Anterior cingulate cortex (tissue), 58 donors: ENCODE data around the gene AQP5.

ENCODE experiments used
- DNase-seq, 58 donors: peaks; one replicate each; lab custom pipeline; 2025; lab: John Stamatoyannopoulos, UW

The AQP5 gene

DNA sequence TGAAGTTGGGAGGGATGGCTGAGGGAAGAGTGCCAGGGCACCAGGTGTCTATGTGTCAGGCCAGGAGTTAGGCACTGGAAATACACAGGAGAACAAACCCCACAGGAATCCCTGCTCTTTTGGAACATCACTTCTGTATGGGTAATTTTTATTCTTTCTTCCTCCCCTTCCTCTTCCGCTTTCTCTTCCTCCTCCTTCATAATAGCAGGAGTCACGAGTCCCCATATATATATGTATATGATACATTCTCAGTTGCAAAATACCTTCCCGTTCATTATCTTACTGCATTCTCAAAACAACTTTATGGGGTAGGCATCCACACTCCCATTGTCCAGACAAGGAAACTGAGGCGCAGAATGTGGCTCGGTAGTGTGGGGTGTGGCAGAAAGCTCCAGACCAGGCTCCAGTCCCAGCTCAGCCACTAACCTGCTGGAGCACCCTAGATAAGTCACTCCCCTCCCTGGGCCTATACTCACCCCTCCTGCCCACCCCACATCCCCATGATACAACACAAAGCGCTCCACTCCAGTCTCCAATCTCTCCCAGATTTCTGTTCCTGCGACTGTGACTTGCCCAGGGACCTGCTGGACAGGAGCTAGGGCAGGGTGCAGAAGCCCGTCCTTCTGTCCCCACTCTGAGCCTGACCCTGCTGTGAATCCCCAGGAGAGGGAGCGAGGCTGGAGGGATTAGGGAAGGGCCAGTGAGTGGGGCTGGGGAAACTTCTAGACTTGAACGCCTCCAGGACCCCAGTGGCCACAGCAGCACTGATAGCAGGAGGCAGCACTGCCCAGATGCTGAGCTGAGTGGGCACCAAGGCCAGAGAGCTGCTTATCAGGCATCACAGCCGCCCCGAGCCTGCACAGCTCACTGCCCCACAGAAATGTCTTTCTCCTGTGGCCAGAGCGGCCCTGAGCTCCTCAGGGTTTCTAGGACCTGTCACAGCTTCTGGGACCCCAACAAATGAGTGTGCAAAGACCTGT is 12.5 kb upstream of the AQP5 start:
- no peak for DNase-seq

DNA sequence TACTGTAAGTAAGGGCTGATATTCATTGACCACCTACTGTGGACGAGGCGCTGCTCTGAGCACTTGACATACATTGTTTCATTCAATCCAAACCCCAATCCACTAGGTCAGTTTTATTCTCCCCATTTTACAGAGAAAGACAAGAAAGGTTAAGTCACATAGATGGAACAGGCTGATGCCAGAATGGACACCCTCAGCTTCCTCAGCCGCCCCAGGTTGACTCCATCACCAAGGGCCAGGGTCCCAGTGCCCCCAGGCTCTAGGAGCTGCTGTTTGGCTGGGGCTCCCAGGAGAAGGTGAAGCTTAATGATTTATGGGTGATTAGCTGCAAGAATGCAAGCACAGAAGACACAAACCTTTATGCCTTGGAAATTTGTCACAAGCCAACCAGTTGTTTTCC is 11.8 kb upstream of the AQP5 start:
- DNase-seq, result no peak

DNA sequence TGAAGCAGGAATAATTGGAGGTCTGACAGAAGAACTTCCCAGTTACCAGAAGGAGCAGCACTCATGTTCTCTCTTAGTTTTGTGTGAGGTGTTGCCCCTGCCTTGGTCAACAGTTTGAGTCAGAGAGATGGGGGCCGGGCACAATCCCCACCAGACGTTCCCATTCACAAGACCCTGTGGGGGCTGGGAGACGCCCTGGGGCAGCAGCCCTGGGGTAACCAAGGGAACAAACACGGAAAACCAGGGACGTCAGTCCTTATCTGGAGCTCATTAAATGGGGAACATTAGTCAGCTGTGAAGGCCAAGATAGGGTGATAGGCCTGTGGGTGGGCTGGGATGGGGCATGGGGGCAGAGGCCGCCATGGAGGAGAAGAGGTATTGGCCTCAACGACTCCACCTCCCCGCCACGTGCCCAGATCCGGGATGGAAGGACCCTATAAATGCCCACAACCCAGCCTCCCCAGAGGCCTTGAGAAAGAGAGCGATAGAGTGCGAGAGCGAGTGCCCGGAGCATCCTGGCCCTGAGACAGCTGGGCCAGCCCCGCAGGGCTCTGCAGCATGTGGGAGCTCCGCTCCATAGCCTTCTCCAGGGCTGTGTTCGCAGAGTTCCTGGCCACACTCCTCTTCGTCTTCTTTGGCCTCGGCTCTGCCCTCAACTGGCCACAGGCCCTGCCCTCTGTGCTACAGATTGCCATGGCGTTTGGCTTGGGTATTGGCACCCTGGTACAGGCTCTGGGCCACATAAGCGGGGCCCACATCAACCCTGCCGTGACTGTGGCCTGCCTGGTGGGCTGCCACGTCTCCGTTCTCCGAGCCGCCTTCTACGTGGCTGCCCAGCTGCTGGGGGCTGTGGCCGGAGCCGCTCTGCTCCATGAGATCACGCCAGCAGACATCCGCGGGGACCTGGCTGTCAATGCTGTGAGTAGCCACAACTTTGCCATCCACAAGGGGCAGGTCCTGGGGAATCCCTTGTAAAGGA is 11.1 kb upstream of the AQP5 start, which contains the start of gene AQP2:
Gene AQP2 (plus strand): TSS at position 465 of the 979 bp plus-strand sequence. CDS start 94 bp downstream, at position 559.
- no peak for DNase-seq

DNA sequence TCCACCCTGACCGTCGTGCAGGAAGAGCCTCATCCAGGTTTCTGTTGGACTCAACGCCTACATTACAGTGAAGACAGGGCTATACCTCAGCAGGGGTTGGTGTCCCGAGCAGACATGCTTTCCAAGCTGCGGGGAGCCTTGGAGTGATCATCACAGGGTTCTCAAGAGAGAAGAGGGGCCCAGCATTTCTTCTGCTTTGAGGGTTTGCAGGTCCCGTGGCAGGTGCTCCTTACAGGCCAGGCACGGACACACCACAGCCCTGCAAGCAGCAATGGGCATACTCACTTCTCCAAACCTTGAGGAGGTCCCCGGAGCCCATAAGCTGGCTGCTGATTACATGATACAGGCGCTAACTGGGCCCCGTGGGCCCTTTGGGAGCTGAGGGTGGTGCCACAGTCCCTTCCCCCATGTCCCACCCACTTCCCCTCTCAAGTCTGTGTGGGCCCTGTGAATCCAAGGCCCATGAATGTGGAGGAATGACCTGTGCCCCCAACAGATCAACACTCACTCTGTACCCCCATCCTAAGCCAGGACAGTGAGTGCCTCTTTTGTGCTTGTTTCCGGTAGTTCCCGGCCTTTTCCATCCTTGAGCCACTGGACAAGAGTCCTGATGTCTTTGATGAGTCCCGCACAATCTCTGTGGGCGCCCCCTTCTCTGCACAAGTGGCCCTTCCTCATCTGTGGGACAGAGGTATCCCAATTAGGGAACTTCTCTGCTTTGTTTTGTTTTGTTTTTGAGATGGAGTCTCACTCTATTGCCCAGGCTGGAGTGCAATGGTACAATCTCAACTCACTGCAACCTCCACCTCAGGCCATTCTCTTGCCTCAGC is 10.0 kb upstream of the AQP5 start:
- DNase-seq, result no peak

DNA sequence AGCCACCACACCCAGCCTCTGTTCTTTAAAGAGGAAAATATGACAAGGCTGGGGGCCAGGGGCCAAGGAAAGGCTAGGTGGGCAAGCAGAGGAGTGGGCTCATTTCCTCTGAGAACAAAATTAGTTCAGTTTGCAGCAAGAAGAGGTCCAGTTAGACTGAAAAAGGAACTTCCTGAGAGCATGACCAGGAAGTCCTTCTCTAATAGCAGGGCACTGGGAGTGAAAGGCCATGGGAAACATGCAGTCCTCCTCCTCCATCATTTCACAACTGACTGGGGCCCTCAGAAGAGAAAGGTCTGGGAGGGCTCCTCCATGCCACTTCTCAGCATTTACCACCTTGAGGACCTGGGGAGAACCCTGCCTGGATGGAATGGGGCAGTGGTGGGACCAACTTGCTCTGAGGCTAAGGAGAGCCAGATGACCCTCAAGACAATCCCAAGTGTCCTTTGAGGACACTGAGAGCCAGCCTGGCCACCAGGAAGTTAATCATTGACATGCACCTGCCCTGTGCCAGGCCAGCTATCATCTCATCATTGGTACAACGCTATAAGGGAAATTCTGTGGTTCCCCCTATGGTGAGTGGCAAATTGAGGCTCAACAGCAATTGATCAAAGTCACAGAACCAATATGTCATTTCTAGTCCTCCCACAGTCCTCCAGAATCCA is 9.1 kb upstream of the AQP5 start:
- DNase-seq, result no peak

DNA sequence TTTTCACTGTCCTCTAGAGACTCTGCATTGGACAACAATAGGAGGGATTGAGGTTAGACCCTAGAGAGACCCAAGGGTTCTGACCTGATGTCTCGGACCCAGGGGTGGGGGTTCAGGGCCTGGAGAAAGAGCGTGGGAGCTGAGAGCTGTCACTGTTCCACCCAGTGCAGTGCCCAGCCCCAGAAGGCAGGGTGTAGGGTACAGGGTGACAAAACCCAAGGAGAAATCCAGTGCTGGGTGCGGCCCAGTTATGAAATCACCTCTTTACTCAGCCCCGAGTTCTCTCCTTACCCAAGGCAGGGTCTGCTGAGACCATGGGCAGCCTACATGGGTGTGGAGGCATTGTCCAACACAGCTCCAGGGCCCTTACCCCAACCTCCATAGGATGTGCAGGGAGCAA is 8.5 kb upstream of the AQP5 start:
- DNase-seq, result no peak

DNA sequence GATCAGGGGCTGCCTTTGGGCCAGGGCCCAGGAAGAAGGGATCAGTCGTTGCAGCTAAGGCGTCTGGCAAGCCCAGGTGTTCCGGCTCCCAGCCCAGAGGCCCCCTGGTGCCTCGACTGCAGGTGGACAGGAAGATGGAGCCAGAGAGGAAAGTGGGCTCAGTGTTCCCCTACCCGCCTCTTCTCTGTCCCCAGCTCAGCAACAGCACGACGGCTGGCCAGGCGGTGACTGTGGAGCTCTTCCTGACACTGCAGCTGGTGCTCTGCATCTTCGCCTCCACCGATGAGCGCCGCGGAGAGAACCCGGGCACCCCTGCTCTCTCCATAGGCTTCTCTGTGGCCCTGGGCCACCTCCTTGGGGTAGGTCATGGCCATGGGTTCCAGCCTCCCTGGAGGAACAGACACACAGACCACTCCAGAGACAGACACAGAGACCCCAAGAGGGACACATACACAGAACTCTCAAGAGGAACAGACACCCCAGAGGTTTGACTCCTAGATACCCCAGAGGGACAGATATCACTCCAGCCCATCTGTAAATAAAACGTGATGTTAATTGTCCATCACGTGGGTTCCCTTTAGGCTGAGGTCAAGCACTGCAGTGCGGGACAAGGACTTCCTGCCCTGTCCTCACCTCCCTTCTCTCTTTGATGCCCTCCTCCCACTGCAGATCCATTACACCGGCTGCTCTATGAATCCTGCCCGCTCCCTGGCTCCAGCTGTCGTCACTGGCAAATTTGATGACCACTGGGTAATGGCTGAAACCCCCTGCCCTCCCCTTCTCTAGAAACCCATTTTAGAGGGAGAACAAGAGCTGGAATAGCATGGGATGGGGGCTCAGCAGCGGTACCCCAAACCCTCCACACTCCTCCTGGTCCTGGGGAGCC is 7.5 kb upstream of the AQP5 start:
- DNase-seq, result no peak

DNA sequence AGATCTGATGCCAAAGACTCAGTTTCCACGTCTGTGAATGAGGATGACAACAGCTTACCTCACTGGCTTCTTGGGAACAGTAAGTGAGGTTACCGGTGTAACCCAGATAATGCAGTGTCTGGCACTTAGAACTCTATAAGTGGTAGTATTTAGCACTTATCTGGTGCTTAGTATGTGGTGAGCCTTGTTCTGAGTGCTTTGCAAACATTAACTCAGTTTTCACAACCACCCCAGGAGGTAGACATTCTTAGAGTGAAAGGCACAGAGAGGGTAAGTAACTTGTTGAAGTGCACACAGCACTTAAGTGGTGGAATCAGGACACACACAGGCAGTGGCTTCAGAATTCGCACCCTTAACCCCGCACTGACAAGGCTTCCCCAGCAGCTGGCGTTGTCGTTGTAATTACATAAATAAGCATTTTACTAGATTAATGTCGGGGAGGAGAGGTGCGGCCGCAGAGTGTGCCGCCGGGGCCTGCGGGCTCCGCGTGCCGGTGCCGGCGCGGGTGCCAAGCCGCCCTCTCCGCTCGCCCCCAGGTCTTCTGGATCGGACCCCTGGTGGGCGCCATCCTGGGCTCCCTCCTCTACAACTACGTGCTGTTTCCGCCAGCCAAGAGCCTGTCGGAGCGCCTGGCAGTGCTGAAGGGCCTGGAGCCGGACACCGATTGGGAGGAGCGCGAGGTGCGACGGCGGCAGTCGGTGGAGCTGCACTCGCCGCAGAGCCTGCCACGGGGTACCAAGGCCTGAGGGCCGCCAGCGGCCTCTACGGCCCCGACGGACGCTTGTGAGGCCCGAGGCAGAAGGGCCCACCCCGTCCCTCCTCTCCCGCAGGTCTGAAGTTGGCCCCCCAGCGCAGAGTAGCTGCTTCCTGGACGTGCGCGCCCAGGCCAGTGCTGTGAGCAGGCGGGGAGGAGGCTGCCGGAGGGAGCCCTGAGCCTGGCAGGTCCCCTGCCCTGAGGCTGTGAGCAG is 6.5 kb upstream of the AQP5 start:
- no peak for DNase-seq

DNA sequence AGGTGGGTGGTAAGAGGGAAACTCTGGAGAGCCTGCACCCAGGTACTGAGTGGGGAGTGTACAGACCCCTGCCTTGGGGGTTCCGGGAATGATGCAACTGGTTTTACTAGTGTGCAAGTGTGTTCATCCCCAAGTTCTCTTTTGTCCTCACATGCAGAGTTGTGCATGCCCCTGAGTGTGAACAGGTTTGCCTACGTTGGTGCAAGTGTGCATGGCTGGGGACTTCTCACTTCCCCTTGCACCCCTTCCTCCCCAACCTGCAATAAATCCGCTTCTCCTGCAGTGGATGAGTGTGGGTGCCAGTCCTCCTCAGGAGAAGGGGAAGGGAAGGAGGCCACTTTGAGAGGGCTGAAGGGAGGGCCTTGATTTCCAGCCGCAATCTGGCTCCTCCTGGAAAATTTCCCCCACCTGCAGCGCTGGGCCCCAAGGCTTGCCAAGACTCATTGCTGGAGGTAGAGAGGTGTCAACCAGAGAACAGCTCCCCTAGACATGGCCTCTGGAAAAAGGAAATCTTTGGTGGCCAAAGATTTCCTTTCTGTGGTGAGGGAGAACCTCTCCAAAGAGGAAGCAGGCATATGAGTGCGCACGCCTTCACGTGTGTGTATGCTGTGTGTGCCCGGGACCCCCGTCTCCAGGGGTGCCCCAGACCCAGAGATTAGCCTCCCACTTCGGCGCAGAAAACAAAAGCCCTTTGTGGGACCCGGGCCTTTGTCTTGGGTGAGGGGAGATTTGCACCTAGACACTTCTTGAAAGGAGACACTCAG is 5.6 kb upstream of the AQP5 start:
- DNase-seq, result no peak

DNA sequence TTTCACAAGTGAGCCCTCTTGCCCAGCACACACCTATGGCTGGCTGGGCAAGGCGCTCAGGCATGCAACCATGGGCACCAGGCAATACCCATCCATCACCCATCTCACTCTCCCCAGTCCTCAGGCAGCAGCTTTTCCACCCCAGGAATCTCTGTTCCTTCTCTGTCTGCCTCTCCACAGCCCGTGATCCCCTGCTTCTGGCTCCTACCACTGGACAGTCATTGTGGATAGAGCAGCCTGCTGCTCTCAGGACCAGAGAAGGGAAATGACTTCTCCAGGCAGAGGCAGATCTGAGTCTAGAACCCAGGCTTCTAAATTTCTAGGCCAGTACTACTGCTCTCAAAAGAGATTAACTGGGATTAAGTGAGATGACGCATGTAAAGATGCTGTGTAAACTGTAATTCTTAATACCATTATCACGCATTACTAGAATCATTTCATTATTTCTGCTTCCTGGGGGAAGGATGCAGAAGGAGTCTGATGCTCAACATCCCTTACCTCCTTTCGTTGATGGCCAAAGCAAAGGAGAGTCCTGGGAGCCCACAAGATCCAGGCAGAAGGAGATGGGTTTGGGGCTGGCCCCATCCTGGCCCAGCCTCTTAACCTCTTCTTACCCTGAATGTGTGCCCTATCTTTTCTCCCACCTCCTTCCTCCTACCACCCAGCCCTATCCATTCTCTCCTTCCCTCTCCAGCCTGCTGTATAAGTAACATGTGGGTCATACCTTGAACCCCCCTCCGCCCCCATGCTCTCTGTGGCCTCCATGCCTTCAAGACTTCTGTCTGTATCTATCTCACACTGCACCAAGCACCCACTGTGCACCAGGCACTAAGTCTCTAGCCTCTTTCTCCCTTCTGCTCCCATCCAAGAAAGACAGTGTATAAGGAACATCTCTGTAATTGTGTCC is 4.8 kb upstream of the AQP5 start:
- DNase-seq, result no peak

DNA sequence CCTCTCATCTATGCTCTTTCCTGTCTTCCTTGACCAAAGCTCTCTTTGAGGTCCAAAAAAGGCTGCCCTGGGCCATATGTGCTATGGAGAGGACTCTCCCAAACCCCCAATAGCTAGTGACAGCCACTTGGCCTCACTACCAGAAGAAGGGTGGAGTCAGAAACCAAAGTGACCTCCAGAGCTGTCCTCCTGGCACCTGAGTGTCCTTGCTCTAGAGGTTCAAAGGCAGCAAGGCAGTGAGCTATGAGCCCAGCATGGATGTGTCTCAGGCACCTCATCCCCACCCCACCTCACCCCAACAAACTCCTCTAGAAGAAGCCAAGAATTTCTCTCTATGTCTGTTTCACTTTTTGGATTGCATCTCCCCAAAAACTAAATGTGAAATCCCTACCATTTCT is 4.1 kb upstream of the AQP5 start:
- DNase-seq, result no peak

DNA sequence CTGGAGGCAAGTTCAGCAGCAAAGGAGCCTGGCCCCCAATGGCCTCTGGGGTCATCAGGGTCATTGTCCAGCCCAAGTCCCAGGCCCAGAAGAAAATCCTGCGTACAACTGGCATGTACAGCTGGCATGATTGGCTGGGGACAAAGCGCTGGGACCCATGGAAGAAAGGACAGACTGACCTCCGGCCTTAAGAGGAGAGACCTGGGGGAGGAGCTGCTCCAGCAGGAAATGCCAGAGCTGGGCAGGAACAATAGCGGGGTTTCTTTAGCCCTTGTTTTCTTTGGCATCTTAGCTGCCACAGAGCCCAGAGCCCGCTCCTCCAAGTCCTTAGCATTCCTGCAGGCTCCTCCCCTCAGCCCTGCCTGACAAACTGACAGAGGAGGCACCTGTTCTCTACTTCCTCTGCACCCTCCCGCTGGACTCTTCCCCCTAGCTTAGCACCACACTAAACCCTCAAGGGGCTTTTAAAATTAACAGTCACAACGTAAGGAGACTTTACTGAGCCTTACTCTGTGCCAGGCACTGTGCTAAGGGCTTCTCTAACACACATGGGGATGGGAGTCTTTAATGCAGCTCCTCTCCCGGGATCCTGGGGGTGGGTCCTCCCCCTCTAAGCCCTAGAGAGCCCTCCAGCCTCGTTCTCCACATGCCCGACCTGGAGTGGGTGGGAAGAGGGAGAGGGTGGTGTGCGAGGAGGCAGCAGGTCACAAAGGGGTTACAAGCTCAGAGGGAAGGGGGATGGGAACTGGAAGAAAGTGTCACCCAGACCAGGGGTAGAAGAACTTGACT is 1.8 kb upstream of the AQP5 start:
- DNase-seq, result no peak

DNA sequence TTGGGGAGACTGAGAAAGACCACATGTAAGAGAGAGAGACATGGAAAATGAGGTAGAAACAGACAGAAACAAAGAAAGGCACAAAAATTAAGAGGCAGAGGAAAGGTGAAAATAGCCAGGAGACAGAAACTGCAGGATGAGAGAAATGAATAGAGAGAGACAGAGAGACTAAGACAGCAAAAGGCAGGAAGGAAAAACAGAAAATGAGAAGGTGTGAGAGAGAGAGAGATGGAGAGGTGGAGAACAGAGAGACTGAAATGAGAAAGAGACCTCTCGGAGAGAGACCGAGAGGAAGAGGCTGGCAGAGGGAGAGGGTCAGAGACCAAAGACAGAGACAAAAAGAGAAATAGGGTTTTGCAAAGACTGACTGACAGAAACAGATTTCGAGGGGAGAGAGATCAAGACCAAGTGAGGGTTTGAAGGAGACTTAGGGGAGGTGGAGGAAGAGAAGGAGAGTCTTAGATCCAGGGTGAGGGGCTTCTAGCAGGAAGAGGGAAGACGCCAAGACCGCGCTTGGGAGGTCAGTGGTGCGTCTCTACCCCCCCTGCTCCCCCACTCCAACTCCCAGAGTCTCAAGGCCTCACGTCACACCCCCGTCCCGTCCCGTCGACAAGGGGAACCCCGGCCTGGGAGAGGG is 1.1 kb upstream of the AQP5 start:
- no peak for DNase-seq
